WERI-Rb-1 (cell line): ENCODE data around the gene GRAMD4.

ENCODE experiments used
- DNase-seq: peaks from one replicate; pipeline ENCODE4 v3.0.0-alpha.2; 2020
- H3K27ac ChIP-seq: fragments of 250-450 bp; sonication (Bioruptor Pico); 2 replicates; pipeline ENCODE4 v1.5.1; 2020; ENCODE audit warnings: mild to moderate bottlenecking, moderate library complexity
- H3K27me3 ChIP-seq: fragments of 250-450 bp; sonication (Bioruptor Pico); 2 replicates; pipeline ENCODE4 v1.5.1; 2021; ENCODE audit warnings: mild to moderate bottlenecking, low read depth, moderate library complexity; ENCODE audit not compliant: insufficient read depth, severe bottlenecking
- H3K36me3 ChIP-seq: fragments of 250-450 bp; sonication (Bioruptor Pico); 2 replicates; pipeline ENCODE4 v1.5.1; 2020; ENCODE audit warnings: mild to moderate bottlenecking, moderate library complexity
- H3K4me3 ChIP-seq: 2 replicates; pipeline ENCODE4 v1.5.1; 2011; ENCODE audit warnings: low read depth, mild to moderate bottlenecking, control low read depth, low read length
- H3K9me3 ChIP-seq: fragments of 250-450 bp; sonication (Bioruptor Pico); 2 replicates; pipeline ENCODE4 v1.5.1; 2021; ENCODE audit warnings: mild to moderate bottlenecking, moderate library complexity; ENCODE audit not compliant: severe bottlenecking
- TF ChIP-seq, protein P1 (sequence below): IDR thresholded peaks from 2 replicates; pipeline ENCODE4 v1.5.1; 2011; ENCODE audit warnings: low read depth, mild to moderate bottlenecking, control low read depth, inconsistent platforms, low read length

Gene GRAMD4

DNA sequence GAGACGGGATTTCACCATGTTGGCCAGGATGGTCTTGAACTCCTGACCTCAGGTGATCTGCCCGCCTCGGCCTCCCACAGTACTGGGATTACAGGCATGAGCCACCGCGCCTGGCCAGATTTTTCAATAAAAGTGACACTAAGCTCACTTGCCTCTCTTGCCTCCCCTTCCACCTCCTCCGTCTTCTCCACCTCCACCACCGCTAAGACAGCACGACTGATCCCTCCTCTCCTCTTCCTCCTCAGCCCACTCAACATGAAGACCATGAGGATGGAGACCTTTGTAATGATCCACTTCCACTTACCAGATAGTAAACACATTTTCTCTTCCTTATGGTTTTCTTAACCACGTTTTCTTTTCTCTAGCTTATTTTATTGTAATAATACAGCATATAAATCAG lies 103.7 kb downstream of the GRAMD4 start:
- Histone ChIP-seq H3K4me3 (no peak overlapping the region), H3K9me3 (no peaks in the 10 kb centered on the region), H3K27ac (no peak overlapping the region), H3K36me3 (peaks cover 33% of the 10 kb centered on the region), H3K27me3 (no peaks in the 10 kb centered on the region)
- no peak for DNase-seq
- TF ChIP-seq, protein P1, sequence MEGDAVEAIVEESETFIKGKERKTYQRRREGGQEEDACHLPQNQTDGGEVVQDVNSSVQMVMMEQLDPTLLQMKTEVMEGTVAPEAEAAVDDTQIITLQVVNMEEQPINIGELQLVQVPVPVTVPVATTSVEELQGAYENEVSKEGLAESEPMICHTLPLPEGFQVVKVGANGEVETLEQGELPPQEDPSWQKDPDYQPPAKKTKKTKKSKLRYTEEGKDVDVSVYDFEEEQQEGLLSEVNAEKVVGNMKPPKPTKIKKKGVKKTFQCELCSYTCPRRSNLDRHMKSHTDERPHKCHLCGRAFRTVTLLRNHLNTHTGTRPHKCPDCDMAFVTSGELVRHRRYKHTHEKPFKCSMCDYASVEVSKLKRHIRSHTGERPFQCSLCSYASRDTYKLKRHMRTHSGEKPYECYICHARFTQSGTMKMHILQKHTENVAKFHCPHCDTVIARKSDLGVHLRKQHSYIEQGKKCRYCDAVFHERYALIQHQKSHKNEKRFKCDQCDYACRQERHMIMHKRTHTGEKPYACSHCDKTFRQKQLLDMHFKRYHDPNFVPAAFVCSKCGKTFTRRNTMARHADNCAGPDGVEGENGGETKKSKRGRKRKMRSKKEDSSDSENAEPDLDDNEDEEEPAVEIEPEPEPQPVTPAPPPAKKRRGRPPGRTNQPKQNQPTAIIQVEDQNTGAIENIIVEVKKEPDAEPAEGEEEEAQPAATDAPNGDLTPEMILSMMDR, result no peak

DNA sequence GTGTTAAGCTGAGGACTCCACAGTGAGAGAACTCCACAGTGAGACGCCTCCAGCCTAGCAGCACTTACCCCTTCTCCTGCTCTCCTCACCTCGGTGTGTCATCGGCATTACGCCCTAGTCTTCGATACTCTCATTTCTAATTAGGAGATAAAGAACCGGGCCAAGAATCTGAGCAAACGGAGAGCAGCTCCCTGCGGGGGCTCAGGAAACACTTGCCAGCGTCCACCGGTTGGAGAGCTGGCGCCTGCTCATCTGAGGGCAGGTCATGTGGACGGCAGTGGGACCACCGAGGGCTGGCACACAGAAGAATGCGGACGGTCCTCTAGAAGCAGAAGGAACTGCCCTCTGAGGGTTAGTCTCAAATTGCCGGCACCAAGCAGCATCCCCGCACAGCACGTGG lies 104.9 kb downstream of the GRAMD4 start:
- DNase-seq, result no peak
- Histone ChIP-seq H3K27ac (no peak overlapping the region), H3K27me3 (no peaks in the 10 kb centered on the region), H3K36me3 (peaks cover 24% of the 10 kb centered on the region), H3K4me3 (no peak overlapping the region), H3K9me3 (no peaks in the 10 kb centered on the region)
- TF ChIP-seq, protein P1, result no peak

DNA sequence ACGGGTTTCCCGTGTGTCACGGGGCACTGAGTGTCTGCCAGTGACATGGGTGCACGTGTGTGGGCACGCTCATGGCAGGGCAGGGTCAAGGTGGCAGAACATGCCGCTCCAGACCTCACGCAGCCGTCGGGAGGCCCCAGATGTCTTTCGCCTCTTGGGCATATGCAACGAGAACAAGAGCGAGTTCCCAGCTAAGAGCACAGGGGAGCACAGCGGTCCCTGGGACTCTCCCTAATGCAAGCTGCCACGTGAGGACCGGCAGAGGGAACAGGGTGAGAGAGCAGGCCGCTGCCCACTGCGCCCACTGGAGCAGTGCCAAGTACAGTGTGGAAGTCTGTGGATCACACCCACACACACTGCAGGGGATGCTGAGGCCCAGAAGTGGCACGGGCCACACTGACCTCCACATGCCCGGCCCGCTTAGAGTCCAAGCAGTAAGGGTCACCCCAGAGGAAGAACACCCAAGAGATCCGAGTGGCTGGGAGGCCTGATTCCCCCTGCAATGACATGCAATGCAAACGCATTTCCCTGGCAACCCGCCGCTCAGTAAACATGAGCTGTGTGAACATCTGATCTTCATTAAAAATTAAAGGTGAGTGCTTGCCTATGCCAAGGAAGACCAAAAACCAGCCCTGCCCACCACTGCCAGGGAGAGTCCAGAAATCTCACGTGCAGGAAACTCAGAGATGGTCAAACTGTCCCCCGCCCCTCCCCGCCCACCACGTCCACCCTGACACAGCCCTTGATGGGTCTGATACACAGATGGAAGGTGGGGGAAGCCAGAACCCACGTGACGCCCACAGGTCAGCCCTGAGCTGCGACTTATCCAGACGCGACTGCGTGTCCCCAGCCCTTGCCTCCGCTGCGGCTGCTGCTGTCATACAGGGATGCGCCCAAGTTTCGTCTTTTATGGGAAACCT lies 106.1 kb downstream of the GRAMD4 start:
- Histone ChIP-seq H3K9me3 (no peaks in the 10 kb centered on the region), H3K36me3 (peaks cover 16% of the 10 kb centered on the region), H3K27ac (no peak overlapping the region), H3K27me3 (no peaks in the 10 kb centered on the region), H3K4me3 (no peak overlapping the region)
- TF ChIP-seq, protein P1, result no peak
- no peak for DNase-seq

DNA sequence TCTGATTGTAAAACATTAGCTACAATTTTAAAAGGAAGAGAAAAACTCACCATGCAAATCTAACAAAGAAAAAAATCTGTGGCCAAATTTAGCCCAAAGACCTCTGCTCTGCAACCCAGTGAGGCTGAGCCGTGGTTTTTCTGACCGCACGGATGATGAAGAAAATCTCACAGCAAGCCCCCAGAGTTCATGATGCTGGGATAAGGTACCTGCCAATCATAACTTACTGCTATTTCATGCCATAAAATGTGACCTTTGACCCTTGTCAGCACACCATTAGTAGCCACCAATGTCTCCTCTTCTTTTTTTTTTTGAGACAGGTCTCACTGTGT lies 106.8 kb downstream of the GRAMD4 start:
- H3K27me3 ChIP-seq, result no peaks in the 10 kb centered on the region
- DNase-seq, result no peak

DNA sequence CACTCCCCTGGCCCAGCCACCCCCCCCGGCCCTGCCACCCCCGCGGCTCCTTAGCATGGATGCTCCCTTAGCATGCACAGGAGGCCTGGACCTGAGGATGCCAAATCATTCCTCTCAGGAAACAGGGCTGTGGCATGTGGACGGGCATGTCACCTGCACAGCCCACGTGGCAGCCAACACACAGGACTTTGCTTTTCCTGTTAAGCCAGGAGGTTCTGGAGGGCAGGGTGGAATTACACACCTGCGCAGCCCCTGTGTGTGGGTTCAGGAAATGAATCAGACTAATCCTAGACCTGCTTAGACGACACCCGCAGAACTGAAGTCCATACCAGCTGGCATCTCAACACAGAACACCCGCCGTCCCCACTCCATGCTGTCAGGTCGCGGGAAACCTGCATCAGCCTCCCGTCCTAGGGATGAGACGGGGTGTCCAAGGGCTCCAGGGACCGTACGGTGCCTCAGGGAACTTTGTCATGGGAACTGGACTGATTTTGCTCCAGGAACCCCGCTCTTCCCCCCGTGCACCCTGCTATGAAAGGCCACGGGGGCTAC lies 107.7 kb downstream of the GRAMD4 start:
- Histone ChIP-seq H3K27me3 (no peaks in the 10 kb centered on the region), H3K4me3 (no peak overlapping the region), H3K9me3 (no peaks in the 10 kb centered on the region), H3K27ac (no peak overlapping the region), H3K36me3 (peaks cover 16% of the 10 kb centered on the region)
- DNase-seq, result no peak
- TF ChIP-seq, protein P1, result no peak

More for the DNA sequence above, 106.8 kb downstream of the GRAMD4 start:
- Histone ChIP-seq H3K9me3 (no peaks in the 10 kb centered on the region), H3K27ac (no peak overlapping the region), H3K36me3 (peaks cover 16% of the 10 kb centered on the region), H3K4me3 (no peak overlapping the region)
- TF ChIP-seq, protein P1, result no peak

DNA sequence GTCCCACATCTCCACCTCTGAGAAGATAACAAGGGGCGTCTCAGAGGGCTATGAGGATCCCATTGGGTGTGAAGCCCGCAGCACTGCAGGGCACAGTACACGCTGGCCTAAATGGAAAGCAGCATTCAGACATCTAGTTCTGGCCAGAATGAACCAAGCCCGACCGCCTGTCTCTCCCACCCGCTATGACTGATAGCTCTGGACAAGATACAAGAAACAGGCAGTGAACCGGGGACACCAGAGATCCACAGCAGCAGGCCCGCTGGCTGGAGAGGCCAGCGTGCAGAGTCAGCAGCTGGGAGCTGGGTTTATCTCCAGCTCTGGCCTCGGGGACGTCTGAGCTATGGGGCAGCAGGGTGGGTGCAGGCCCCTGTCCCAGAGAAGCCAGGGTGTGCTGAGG lies 108.3 kb downstream of the GRAMD4 start:
- Histone ChIP-seq H3K36me3 (peaks cover 16% of the 10 kb centered on the region), H3K27me3 (no peaks in the 10 kb centered on the region), H3K27ac (0 out of 2 replicates have a peak overlapping the region, but pooled peaks have one; percentile 12), H3K9me3 (no peaks in the 10 kb centered on the region), H3K4me3 (no peak overlapping the region)
- DNase-seq, result no peak
- TF ChIP-seq, protein P1, result no peak
